ENCODE measurements around the gene FBXO42. TPM values are rescaled to one million over a fixed set of nuclear protein-coding genes. Genes with fewer than 3 reads are reported as not detected.

FBXO42 gene
- total RNA-seq, 2 donors from 2014 or later, result 17.6 to 20.0 TPM

DNA sequence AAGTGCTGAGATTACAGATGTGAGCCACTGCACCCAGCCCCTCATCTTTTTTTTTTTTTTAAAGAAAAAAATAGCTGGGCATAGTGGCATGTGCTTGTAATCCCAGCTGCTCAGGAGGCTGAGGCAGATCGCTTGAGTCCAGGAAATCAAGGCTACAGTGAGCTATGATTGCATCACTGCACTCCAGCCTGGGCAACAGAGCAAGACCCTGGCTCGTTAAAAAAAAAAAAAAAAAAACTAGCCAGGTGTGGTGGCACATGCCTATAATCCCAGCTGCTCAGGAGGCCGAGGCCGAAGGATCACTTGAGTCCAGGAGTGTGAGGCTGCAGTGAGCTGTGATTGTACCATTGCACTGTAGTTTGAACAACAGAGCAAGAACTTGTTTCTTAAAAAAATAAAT, 28.6 kb upstream of the FBXO42 start:
- Histone ChIP-seq H3K9ac (ENCODE audit: extremely low read depth, low read length, poor library complexity, severe bottlenecking) (no peak overlapping the region), H3K9me3 (ENCODE audit: control insufficient read depth, low read length) (no peaks in the 10 kb centered on the region), H3K4me3 (ENCODE audit: low read length) (no peak overlapping the region), H3K36me3 (ENCODE audit: control insufficient read depth, insufficient read depth, low read length) (no peaks in the 10 kb centered on the region), H3K27ac (ENCODE audit: low read depth, low read length) (no peak overlapping the region), H3K4me1 (ENCODE audit: control insufficient read depth, insufficient read depth, low read length) (peaks cover 13% of the 10 kb centered on the region), H3K27me3 (ENCODE audit: control insufficient read depth, insufficient read depth, low read length, poor library complexity, severe bottlenecking) (no peaks in the 10 kb centered on the region)
- Mint-ChIP-seq H3K36me3 (ENCODE audit: low read depth) (peaks cover 2% of the 10 kb centered on the region), H3K27me3 (ENCODE audit: insufficient read depth) (no peaks in the 10 kb centered on the region), H3K9me3 (no peaks in the 10 kb centered on the region), H3K4me3 (no peak overlapping the region), H3K27ac (no peak overlapping the region), H3K4me1 (peaks cover 37% of the 10 kb centered on the region)
- TF ChIP-seq, protein P1, sequence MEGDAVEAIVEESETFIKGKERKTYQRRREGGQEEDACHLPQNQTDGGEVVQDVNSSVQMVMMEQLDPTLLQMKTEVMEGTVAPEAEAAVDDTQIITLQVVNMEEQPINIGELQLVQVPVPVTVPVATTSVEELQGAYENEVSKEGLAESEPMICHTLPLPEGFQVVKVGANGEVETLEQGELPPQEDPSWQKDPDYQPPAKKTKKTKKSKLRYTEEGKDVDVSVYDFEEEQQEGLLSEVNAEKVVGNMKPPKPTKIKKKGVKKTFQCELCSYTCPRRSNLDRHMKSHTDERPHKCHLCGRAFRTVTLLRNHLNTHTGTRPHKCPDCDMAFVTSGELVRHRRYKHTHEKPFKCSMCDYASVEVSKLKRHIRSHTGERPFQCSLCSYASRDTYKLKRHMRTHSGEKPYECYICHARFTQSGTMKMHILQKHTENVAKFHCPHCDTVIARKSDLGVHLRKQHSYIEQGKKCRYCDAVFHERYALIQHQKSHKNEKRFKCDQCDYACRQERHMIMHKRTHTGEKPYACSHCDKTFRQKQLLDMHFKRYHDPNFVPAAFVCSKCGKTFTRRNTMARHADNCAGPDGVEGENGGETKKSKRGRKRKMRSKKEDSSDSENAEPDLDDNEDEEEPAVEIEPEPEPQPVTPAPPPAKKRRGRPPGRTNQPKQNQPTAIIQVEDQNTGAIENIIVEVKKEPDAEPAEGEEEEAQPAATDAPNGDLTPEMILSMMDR (conservative IDR thresholded peaks at IDR 0.05), result no peak
- DNase-seq, result no peak
- 92 to 99% methylated on average over 2 to 4 of the region's 4 CpGs for WGBS, 2 experiments (ENCODE audit: insufficient coverage in 1 of 2, insufficient read length in 1 of 2)

DNA sequence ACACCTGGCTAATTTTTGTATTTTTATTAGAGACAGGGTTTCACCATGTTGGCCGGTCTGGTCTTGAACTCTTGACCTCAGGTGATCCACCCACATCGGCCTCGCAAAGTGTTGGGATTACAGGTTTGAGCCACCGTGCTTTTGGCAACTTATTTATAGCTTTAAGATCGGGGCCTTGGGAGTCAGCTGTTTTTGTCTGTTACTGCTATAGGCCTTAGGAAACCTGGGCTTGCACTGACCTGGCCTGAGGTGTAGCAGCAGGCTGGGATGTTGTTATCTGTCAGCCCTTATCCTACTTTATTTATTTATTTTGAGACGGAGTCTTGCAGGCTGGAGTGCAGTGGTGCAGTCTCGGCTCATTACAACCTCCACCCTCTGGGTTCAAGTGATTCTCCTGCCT, 26.2 kb upstream of the FBXO42 start:
- Histone ChIP-seq H3K27ac (ENCODE audit: low read depth, low read length) (no peak overlapping the region), H3K4me3 (ENCODE audit: low read length) (no peak overlapping the region)
- 93 to 97% methylated on average over 5 to 7 of the region's 7 CpGs for WGBS, 2 experiments (ENCODE audit: insufficient coverage in 1 of 2, insufficient read length in 1 of 2)

DNA sequence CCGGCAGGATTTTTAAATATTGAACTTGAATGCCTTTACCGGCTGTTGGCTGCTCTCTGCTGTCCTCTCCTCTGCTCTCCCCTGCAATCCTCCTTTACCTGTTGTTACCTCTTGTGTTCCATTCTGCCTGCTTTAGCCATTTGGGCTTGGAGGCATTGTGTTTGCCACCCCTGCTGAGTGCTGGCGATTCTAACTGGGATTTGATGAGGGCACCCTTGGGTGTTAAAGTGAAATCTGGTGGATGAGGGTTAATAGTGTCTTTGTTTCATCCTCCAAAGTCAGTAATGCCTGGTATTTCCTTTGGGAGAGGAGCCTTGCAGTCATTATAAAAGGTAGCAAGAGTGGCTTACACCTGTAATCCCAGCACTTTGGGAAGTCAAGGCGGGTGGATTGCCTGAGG, 24.7 kb upstream of the FBXO42 start:
- Mint-ChIP-seq H3K27me3 (ENCODE audit: insufficient read depth) (no peaks in the 10 kb centered on the region), H3K9me3 (no peaks in the 10 kb centered on the region), H3K4me1 (peaks cover 31% of the 10 kb centered on the region), H3K4me3 (no peak overlapping the region), H3K36me3 (ENCODE audit: low read depth) (peaks cover 14% of the 10 kb centered on the region), H3K27ac (peak overlapping the region; percentile 64)
- Histone ChIP-seq H3K27me3 (ENCODE audit: control insufficient read depth, insufficient read depth, low read length, poor library complexity, severe bottlenecking) (no peaks in the 10 kb centered on the region), H3K27ac (ENCODE audit: low read depth, low read length) (no peak overlapping the region), H3K4me3 (ENCODE audit: low read length) (no peak overlapping the region), H3K36me3 (ENCODE audit: control insufficient read depth, insufficient read depth, low read length) (no peaks in the 10 kb centered on the region), H3K9ac (ENCODE audit: extremely low read depth, low read length, poor library complexity, severe bottlenecking) (no peak overlapping the region), H3K4me1 (ENCODE audit: control insufficient read depth, insufficient read depth, low read length) (peaks cover 11% of the 10 kb centered on the region), H3K9me3 (ENCODE audit: control insufficient read depth, low read length) (no peaks in the 10 kb centered on the region)
- no peak for DNase-seq
- TF ChIP-seq, protein P1 (conservative IDR thresholded peaks at IDR 0.05), result no peak
- 88 to 100% methylated on average over 1 to 4 of the region's 4 CpGs for WGBS, 2 experiments (ENCODE audit: insufficient coverage in 1 of 2, insufficient read length in 1 of 2)

More for the DNA sequence above, 26.2 kb upstream of the FBXO42 start:
- Mint-ChIP-seq H3K4me3 (no peak overlapping the region), H3K27ac (no peak overlapping the region), H3K9me3 (no peaks in the 10 kb centered on the region), H3K36me3 (ENCODE audit: low read depth) (peaks cover 10% of the 10 kb centered on the region), H3K27me3 (ENCODE audit: insufficient read depth) (no peaks in the 10 kb centered on the region), H3K4me1 (peaks cover 31% of the 10 kb centered on the region)
- H3K9ac ChIP-seq (ENCODE audit: extremely low read depth, low read length, poor library complexity, severe bottlenecking), result no peak overlapping the region
- DNase-seq, result no peak
- H3K27me3 ChIP-seq (ENCODE audit: control insufficient read depth, insufficient read depth, low read length, poor library complexity, severe bottlenecking), result no peaks in the 10 kb centered on the region
- no peaks in the 10 kb centered on the region for H3K9me3 ChIP-seq (ENCODE audit: control insufficient read depth, low read length)
- TF ChIP-seq, protein P1 (conservative IDR thresholded peaks at IDR 0.05), result no peak
- H3K36me3 ChIP-seq (ENCODE audit: control insufficient read depth, insufficient read depth, low read length), result no peaks in the 10 kb centered on the region
- H3K4me1 ChIP-seq (ENCODE audit: control insufficient read depth, insufficient read depth, low read length), result peaks cover 11% of the 10 kb centered on the region
